HEK293T (cell line): ENCODE data around the gene CHST12.

Source experiments
- ARNT ChIP-seq: fragments of 450-650 bp; IDR thresholded peaks from 2 replicates; pipeline ENCODE4 v1.6.1; 2017; ENCODE audit warnings: mild to moderate bottlenecking
- BHLHE40 ChIP-seq: fragments of 450-650 bp; IDR thresholded peaks from 2 replicates; pipeline ENCODE4 v1.6.1; 2016; ENCODE audit warnings: mild to moderate bottlenecking, moderate library complexity, borderline replicate concordance
- CTBP1 ChIP-seq: fragments of 450-650 bp; IDR thresholded peaks from 2 replicates; pipeline ENCODE4 v1.6.1; 2016; ENCODE audit warnings: borderline replicate concordance
- ELF4 ChIP-seq: fragments of 450-650 bp; IDR thresholded peaks from 2 replicates; pipeline ENCODE4 v1.6.1; 2017; ENCODE audit warnings: antibody characterized with exemption
- FOXK2 ChIP-seq: fragments of 450-650 bp; IDR thresholded peaks from 2 replicates; pipeline ENCODE4 v1.6.1; 2016; ENCODE audit warnings: mild to moderate bottlenecking
- FOXM1 ChIP-seq: fragments of 450-650 bp; IDR thresholded peaks from 2 replicates; pipeline ENCODE4 v1.6.1; 2017; ENCODE audit warnings: mild to moderate bottlenecking, borderline replicate concordance
- HDGF ChIP-seq: fragments of 450-650 bp; IDR thresholded peaks from 2 replicates; pipeline ENCODE4 v1.6.1; 2017; ENCODE audit warnings: antibody characterized with exemption, borderline replicate concordance
- NFRKB ChIP-seq: fragments of 450-650 bp; IDR thresholded peaks from 2 replicates; pipeline ENCODE4 v1.6.1; 2016; ENCODE audit warnings: mild to moderate bottlenecking, moderate library complexity
- SP1 ChIP-seq: fragments of 450-650 bp; IDR thresholded peaks from 2 replicates; pipeline ENCODE4 v1.6.1; 2017
- SUZ12 ChIP-seq: fragments of 450-650 bp; IDR thresholded peaks from 2 replicates; pipeline ENCODE4 v1.6.1; 2016; ENCODE audit warnings: mild to moderate bottlenecking
- TARDBP ChIP-seq: fragments of 450-650 bp; IDR thresholded peaks from 2 replicates; pipeline ENCODE4 v1.6.1; 2016
- ZNF384 ChIP-seq: fragments of 450-650 bp; IDR thresholded peaks from 2 replicates; pipeline ENCODE4 v1.6.1; 2016
- TF ChIP-seq, protein P1 (sequence below): fragments of 450-650 bp; IDR thresholded peaks from 2 replicates; pipeline ENCODE4 v1.6.1; 2016

DNA sequence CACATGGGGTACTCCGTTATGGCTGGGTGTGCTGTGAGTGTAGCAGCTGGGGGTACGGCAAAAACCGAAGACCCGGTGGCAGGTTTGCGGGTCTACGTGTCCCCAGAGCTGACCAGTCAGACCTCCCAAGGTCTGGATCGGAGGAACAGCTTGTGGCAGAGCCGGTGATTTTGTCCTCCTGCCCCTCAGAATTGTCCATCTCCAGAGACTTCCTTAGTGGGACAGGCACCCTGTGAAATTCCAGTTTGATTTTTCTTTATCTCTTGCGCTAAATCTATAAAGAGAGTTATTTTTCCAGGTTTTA is 47.8 kb upstream of the CHST12 start:
- TF ChIP-seq FOXK2 (no peak), ZNF384 (no peak), ELF4 (no peak), FOXM1 (no peak), HDGF (no peak), SP1 (no peak), SUZ12 (no peak), ARNT (no peak), CTBP1 (no peak), BHLHE40 (no peak), TARDBP (no peak), NFRKB (no peak)
- TF ChIP-seq, protein P1, sequence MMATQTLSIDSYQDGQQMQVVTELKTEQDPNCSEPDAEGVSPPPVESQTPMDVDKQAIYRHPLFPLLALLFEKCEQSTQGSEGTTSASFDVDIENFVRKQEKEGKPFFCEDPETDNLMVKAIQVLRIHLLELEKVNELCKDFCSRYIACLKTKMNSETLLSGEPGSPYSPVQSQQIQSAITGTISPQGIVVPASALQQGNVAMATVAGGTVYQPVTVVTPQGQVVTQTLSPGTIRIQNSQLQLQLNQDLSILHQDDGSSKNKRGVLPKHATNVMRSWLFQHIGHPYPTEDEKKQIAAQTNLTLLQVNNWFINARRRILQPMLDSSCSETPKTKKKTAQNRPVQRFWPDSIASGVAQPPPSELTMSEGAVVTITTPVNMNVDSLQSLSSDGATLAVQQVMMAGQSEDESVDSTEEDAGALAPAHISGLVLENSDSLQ, result no peak
